Midbrain (tissue), 1 donor: Measurements from ENCODE around the gene TBC1D4.

ENCODE experiments used
- DNase-seq: peaks from one replicate; lab custom pipeline; 2025; lab: John Stamatoyannopoulos, UW

TBC1D4 gene

DNA sequence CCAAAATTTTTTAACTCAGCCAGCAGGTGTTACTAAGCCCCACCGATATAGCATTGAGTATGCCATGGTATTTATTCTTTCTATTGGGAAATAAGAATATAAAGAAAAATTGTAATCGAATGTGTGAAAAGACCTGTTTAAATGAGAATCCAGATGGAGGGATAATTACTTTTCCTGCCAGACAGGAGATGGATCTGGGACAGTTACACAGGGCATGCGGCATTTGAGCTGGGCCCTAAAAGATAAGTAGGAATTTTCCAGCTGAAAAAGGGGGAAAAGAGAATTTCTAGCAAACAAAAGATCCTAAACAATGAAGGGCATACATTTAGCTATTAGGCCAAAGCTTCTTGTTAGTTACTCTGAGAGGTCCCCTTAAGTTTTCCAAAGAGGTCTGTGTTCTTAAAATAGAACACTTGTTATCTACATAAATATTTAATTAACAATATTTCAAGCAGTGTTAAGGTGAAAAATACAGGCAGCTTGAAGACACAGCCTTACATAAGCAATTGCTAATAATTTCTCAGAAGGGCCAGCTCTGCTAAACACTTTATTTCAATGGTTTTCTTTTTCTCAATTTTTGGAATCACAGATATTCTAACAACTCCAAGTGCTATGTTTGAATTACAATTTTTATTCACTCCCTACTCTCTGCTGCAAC is 63.7 kb downstream of the TBC1D4 start:
- no peak for DNase-seq

DNA sequence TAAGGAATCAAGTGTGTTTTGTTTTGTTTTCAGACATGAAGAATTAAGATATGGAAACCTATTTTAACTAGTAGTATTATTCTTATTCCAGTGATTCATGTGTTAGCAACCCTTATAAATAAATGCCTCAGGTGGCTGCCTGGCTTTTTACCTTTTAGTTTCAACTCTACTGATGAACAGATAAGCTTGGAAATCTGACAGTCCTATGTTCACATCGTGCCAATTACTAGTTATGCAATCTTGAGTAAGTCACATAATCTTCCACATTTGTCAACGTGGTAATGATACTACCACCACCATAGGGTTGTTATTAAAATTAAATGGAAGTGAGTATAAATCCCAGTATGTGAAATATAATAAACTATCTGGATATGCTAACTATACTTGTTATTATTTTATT is 64.3 kb downstream of the TBC1D4 start:
- no peak for DNase-seq

DNA sequence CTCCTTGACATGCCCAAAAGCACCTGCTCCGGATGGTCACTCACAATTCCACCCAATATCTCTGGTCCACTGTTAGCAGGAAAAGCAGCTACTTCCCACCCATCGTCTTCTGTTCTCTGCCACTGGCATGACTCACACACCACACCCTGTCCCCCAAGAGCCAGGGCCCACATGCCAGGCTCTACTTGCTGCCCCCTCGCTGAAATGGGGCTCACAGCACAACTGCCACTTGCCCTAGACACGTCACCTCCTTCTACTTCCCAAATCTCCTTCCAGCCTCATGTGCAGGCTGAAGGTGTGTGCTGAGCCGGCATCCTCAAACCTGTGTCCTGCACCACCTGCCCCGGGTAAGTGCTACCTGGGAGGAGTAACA is 65.0 kb downstream of the TBC1D4 start:
- no peak for DNase-seq

DNA sequence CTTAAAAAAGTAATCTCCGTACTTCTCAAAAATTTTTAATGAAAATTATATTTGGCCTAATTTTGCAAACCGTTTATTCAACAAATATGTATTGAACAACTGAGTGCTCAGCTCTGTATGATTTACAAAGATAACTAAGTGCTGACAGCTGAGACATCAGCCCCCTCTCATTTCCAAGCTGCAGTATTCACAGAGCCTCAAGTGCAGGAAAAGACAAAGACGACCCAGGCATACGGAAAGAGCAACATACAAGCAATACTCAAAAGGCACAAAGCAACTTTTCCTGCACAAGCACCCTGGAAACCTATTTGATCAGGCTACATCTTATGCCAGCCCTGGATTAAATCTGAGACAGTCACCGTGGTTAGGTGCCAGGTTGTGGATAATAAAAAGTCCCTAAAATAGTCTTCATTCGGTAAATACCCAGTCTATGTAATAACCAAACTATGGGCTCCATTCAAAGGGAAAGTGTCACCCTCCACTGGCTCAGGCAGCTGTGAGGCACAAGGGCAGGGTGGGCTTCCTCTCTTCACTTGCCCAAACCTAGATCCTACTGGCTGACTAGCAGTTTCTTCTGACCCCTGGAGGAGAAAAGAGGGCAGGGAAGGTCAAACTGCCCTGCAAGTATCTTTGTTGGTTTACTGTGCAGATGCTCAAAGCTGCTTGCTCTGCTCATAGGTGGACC is 65.5 kb downstream of the TBC1D4 start:
- DNase-seq: no peak

DNA sequence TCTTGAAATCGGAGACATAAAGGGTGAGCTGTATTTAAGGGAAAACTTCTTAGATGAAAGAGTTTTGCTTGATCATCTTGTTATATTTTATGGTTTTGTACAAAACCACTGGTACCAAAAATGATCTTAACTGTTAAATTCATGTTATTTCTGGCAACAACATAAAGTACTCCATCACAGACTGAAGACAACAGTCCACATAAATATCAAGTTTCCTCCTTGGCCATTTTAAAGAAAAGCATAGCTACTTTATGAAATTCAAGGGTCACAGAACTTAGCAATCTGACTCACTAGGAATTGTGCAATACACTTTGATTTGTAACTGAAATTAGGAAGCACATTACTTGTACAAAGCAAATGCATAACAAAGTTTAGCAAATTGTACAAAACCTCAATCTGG is 66.3 kb downstream of the TBC1D4 start:
- no peak for DNase-seq

DNA sequence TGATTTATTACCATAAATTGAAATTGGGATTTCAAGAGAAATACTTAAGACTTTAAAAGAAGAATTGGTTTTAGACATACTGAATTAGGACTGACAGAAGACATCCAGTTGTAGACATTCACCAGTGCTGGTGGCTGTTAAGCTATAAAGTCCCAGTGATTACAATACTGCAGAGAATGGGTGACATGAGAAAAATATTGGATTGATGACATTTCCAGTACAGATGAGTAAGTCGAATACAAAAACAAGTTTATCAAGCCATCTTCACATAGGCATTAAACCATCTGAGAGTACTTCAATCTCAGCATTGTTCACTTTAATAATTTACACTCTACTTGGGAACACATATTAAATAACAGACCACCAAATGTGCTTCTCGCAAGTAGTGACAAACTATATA is 66.8 kb downstream of the TBC1D4 start:
- DNase-seq: no peak

DNA sequence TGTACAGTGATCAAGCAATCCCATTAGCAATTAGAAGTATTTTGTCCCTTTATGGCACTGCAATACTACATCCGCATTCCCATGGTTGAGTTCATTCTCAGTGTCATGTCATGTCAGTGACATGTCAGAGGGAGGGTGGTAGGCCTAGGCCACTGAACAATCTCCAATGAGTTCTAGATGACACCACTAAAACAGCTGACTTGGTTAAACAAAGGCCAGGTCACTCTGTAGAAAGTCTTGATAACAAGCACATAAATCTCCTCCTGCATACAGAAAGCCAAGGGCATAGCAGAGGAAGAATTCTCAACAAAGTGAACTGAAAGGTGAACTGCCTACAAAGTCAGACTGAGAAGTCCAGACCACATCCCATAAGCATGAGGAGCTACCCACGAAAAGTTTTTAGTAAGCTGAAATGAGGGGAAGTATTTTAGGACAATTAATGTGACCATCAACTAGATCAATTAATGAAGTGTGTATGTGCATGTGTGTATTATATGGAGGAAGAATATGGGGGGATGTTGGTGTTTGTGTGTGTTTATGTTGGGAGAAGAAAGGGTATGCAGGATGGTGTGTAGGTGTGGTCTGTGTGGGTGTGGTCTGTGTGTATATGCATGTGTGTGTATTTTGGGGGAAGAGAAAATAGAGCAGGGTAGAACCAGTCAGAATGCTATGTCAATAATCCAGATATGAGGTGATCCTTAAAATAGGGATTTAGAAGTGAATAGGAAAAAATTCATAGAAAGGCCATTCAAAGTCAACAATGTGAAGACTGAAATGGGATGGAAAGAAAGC is 67.7 kb downstream of the TBC1D4 start:
- no peak for DNase-seq

DNA sequence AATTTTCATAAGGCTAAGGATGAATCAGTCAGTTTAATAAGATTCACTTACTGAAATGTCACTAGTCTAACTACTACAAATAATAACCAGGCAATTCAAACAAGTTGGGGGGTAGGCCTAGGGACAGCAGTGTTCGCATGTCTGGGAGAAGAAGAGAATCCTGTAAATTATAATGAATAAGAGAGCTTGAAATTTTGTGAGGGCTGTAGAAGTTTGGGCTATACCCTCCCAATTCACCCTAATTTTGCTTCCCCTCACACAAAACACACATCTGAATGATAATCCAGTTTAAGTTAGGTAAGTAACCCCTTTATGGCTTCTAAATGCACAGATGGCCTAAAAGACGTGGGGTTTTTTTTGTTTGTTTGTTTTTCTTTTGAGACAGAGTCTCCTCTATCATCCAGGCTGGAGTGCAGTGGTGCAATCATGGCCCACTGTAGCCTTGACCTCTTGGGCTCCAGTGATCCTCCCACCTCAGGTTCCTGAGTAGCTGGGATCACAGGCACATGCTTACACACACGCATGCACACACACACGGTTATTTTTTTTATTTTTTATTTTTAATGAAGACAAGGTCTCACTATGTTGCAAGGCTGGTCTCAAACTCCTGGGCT is 69.9 kb downstream of the TBC1D4 start:
- no peak for DNase-seq

DNA sequence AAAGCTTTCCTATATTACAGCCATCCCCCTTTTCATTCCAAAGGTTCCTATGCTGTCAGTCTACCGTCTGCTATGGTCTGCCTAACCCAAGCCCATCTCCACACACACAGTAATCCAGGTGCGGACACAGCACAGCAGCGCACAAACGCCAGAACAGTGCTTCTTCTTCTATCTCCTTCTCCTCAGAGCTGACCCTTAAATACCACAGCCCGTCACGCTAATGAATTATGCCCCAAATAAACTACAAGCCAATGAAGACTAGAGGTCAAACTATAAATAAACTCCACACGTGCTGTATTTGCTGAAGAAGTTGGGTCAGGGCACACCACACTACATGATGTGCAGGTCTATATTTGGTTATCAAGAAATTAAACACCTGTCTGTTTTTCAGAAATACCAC is 71.8 kb downstream of the TBC1D4 start:
- DNase-seq: no peak

DNA sequence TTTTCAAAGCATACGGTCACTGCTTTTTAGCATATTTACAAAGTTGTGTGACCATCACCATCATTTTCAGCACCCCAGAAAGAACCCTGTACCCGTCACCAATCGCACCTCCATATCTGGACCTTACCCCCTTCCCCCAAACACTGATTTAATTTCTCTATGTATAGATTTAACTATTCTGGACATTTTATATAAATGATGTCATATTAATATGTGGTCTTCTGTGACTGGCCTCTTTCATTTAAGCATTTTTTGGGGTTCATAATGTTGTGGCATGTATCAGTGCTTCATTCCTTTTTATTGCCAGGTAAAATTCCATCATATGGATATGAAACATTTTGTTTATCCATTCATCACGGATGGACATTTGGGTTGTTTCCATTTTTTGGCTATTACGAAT is 74.0 kb downstream of the TBC1D4 start:
- DNase-seq: no peak

DNA sequence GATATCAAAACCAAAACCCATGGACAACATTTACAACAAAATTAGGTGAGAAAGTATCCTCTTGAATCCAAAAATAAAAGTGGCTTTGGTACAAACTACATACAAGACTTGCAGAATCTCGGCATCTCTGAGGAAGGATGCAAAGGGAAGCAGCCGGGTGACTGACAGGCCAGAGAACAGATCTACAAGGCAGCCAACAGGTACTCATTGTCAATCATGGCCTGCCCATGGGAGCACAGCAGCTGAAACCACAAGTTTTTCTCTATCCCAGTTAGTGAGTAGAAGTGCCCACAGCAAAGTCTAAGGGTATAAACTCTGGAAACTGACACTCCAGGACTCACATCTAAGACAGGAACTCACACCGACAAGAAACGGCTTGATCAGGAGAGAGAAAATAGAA is 74.5 kb downstream of the TBC1D4 start:
- DNase-seq: no peak

DNA sequence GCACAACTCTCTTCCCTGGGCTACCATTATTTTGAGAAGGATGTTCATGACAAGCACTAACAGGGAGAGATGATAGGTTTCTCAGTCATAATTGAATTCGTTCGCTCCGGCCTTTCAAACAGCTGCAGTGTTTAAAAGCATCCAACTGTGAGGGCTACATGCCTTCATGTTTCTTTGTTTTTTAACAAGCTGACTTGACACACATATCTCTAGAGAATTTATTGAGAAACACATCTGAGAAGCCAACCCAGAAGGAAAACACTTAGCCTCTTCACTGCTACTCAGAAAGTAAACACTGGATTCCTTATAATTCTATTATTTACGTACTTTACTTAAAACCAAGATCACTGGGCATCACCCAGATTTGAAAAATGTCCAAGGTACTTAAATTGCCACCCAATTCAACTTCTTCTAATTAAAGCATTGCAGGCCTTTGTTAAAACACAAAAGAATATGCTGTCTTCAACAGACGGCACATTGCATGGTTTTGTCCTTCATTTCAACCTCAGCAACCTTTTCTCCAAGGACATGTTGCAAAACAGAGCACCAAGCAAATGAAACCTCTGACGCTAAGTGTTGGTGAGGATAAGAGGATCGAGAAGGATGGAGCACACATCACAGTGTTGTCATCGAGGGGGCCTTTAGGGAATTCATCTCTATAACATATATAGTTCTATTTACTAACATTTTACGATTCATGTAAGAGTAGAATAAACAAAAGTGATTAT is 75.8 kb downstream of the TBC1D4 start:
- no peak for DNase-seq

DNA sequence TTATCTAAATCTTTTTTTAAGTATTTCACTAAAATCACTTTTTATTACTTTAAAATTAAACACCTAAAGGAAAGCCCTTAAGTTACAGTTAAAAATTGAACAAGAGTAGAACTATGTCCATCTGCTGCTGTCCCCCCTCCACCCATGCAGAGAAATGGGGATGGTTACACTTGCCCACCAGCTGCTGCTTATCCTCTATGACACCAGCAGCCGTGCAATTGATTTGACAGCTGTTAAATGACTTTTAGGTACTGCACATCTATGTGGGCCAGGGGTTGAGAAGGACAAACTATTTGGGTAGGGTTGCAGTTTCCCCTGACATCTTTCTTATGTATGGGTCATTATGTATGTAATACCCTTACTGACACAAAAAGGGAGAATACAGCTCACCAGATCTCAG is 77.2 kb downstream of the TBC1D4 start:
- DNase-seq: no peak

DNA sequence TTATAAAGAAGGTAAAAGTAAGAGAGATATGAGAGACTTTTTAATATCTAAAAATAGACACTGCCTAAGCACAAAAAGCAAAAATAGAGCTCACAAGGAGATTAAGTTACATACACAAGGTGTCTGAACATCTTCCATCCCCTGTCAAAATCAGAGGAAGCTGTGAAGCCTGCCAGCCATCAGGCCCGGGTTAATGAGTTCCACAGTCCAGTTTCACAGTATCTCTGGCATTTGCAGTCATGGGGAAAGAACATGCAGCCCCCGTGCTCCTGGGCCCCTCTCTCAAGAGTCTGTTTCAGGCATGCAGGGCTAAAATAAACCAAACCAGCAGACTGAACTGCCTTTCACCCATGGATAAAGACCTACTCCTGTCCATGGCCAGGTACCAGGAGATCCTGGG is 79.2 kb downstream of the TBC1D4 start:
- DNase-seq: no peak

DNA sequence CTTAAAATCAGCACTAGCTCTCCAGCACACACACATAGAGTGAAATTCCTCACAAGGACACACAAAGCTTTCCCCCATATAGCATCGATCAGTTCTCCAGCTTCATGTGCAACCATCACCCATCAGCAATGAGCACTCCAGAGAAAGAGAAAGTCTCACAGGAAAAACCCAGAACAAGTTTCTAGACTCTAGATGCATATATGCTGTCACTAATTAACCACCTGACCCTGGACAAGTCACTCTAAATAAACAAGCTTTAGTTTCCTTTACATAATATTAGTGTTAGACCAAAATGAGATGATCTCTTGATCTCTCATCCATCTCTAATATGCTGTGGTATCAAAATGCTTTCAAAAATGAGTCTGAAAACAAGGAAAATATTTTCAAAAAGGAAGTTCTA is 81.2 kb downstream of the TBC1D4 start:
- DNase-seq: no peak

DNA sequence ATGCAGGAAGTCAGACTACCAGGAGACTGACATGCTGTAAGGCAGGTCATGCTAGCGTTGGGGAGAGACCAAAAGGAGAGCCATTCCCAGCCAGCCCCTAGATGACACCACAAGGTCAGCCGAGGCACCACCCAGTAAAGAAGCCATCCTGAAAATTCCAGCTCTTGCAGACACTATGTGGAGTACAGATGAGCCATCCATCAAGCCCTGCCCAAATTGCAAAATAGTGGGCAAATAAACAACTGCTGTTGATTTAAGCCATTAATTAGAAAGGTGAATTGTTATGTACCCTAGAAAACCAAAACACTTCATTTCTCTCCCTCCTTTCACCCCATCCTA is 82.1 kb downstream of the TBC1D4 start:
- DNase-seq: no peak

DNA sequence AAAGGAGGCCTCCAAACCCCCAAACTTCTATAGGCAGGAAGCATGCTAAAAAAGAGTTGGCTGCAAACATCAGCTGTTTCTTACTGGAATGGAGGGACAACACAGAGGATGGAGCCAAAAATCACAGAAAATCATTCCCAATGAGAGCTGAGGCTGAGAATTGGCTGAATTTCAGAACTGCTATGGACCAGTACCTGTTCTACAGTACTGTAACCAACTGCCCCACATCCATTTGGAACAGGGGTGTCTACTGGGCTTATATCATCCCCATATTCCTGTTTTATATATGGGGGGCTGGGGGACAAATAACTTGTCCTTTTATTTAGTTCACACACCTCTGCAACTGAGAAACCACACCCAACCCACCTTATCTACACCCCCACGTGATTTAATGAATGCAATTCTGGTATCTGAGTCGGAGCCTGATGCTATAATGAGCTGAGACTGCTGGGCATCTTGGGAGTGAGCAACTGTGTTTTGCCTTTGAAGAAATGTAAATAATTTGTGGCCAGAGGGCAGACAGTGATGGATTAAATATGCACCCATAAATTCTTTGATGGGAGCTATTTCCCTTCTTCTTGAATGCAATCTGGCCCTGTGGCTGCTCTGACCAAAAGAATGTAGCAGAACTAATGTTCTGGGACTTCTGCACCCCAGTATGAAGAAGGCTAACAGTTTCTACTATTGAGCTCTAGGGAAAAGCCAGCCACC is 82.6 kb downstream of the TBC1D4 start:
- no peak for DNase-seq

DNA sequence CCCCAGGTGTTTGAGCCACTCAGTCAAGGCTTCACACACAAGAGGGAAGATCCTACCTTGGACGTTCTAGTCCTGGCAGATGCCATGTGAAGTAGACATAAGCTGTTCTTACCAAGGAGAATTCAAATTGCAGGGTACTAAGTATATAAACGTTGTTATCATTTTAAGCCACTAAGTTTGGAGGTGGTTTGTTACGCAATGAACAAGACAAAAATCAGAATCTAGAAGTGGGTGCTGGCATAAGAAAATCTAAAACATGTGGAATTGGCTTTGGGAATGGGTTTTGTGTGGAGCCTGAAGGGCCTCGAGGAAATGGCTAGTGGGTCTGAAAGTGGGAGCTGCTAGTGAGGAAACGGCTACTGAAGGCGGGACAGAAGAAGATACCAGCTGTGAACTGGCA is 83.9 kb downstream of the TBC1D4 start:
- no peak for DNase-seq

DNA sequence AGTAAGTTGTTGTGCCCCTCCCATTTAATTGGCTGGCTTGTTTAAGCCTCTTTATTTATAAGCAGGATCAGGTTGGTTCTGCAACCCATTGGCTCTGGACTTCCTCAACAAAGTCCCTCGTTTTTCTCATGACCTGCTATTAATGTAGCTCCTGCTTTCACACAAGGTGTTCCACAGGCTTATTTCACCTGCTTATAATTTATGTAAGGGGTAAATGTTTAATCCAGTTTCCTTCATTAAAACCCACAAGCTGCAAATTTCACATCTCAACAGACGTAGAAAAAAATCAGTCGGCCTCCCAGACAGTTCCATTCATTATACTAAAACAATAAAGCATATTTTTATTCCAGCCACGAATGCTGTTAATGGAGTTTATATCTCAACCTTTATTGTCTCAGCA is 86.1 kb downstream of the TBC1D4 start:
- no peak for DNase-seq

DNA sequence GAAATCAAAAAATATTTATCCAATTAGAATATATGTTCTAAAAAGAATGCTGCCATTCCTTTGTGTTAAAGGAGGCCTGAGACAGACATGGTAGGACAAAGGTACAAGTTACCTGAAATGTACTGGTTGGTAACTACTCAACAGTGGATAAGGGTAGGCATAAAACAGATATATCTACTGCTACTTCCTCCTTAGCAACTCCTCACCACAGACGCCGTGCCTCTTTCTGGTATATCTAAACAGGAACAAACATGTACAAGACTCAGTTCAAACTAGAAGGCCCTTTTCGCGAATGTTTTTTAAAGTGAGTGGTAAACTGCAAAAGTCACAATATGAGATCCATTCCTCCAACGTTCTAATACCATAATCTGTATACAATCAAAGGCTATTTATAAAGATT is 86.9 kb downstream of the TBC1D4 start:
- DNase-seq: no peak

DNA sequence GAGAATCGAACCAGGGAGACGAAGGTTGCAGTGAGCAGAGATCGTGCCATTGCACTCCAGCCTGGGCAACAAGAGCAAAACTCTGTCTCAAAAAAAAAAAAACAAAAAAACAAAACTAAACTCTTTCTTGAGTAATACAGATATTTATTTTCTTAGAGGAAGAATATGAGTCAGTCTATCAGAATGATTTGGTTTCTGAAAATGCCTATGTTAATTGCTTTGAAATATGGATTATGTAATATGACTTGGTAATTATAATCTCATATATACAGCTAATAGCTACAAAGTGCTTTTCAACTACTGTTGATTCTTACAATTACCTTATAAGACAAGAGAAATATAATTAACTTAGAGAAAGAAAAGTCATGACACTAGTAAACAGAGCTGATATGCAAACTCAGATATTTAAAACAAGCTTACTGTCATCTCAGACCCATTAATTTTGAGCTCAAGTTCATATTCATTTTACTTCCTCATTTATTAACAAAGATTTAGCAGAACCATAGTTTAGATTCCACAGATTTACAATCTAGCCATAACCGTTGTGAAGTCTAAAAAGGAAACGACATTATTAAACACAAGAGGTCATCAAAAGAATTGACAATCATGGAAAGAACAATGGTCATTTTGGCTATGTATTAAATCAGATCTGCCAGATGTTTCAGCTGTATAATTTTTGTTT is 88.0 kb downstream of the TBC1D4 start:
- DNase-seq: no peak
